Ishikawa (cell line): ENCODE measurements around the gene RNU7-1.

Experiments
- CEBPB ChIP-seq: IDR thresholded peaks from 2 replicates; pipeline ENCODE4 v1.6.1; 2012
- CREB1 ChIP-seq: IDR thresholded peaks from 2 replicates; pipeline ENCODE4 v1.6.1; 2012; ENCODE audit warnings: low read depth
- EGR1 ChIP-seq: IDR thresholded peaks from 2 replicates; pipeline ENCODE4 v1.6.1; 2012
- EP300 ChIP-seq: IDR thresholded peaks from 2 replicates; pipeline ENCODE4 v1.6.1; 2012; ENCODE audit warnings: borderline replicate concordance
- FOXM1 ChIP-seq: IDR thresholded peaks from 2 replicates; pipeline ENCODE4 v1.6.1; 2012; ENCODE audit warnings: low read depth, borderline replicate concordance
- NFIC ChIP-seq: IDR thresholded peaks from 2 replicates; pipeline ENCODE4 v1.6.1; 2012
- RAD21 ChIP-seq: IDR thresholded peaks from 2 replicates; pipeline ENCODE4 v1.6.1; 2012; ENCODE audit warnings: low read depth
- TAF1 ChIP-seq: IDR thresholded peaks from 2 replicates; pipeline ENCODE4 v1.6.1; 2012; ENCODE audit warnings: low read depth, mild to moderate bottlenecking
- TCF12 ChIP-seq: IDR thresholded peaks from 2 replicates; pipeline ENCODE4 v1.6.1; 2012; ENCODE audit warnings: low read depth
- TEAD4 ChIP-seq: IDR thresholded peaks from 2 replicates; pipeline ENCODE4 v1.6.1; 2012
- YY1 ChIP-seq: IDR thresholded peaks from 2 replicates; pipeline ENCODE4 v1.6.1; 2012; ENCODE audit warnings: low read depth
- ZBTB7A ChIP-seq: IDR thresholded peaks from 2 replicates; pipeline ENCODE4 v1.6.1; 2012; ENCODE audit warnings: low read depth
- TF ChIP-seq, protein P1 (sequence below): IDR thresholded peaks from 2 replicates; pipeline ENCODE4 v1.6.1; 2012
- TF ChIP-seq, protein P2 (sequence below): IDR thresholded peaks from 2 replicates; pipeline ENCODE4 v1.6.1; 2012
- TF ChIP-seq, protein P3 (sequence below): IDR thresholded peaks from 2 replicates; pipeline ENCODE4 v1.6.1; 2012; ENCODE audit warnings: low read depth, mild to moderate bottlenecking

Gene RNU7-1

DNA sequence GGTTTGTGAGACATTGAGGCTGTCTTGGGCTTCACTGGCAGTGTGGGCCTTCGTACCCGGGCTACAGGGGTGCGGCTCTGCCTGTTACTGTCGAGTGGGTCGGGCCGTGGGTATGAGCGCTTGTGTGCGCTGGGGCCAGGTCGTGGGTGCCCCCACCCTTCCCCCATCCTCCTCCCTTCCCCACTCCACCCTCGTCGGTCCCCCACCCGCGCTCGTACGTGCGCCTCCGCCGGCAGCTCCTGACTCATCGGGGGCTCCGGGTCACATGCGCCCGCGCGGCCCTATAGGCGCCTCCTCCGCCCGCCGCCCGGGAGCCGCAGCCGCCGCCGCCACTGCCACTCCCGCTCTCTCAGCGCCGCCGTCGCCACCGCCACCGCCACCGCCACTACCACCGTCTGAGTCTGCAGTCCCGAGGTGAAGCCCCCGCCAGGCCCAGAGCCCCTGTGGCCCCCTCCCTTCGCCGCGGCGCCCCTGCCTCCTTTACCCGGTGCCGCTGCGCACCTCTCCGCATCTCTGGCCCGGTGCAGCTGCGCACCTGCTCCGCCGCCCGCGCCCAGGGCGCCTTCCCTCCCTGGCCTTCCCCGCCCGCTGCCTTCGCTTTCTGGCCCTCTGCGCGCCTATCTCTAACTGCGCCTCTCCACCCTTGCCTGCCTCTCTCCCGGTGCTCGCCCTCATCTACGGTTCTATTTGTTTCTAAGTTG, 29.2 kb upstream of the RNU7-1 start, which contains the start of gene ENO2:
TSS of gene ENO2 (plus strand) at position 335 of the 701 bp plus-strand sequence. CDS start 1,253 bp downstream, outside the sequence.
- TF ChIP-seq, protein P1, sequence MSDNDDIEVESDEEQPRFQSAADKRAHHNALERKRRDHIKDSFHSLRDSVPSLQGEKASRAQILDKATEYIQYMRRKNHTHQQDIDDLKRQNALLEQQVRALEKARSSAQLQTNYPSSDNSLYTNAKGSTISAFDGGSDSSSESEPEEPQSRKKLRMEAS, result peak; percentile 68; the same call in 1 of the 2 replicates
- TF ChIP-seq ZBTB7A, result peak; percentile 92
- TF ChIP-seq, protein P2, sequence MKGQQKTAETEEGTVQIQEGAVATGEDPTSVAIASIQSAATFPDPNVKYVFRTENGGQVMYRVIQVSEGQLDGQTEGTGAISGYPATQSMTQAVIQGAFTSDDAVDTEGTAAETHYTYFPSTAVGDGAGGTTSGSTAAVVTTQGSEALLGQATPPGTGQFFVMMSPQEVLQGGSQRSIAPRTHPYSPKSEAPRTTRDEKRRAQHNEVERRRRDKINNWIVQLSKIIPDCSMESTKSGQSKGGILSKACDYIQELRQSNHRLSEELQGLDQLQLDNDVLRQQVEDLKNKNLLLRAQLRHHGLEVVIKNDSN, result peak; percentile 91
- TF ChIP-seq CREB1, result no peak
- no peak for TF ChIP-seq YY1

DNA sequence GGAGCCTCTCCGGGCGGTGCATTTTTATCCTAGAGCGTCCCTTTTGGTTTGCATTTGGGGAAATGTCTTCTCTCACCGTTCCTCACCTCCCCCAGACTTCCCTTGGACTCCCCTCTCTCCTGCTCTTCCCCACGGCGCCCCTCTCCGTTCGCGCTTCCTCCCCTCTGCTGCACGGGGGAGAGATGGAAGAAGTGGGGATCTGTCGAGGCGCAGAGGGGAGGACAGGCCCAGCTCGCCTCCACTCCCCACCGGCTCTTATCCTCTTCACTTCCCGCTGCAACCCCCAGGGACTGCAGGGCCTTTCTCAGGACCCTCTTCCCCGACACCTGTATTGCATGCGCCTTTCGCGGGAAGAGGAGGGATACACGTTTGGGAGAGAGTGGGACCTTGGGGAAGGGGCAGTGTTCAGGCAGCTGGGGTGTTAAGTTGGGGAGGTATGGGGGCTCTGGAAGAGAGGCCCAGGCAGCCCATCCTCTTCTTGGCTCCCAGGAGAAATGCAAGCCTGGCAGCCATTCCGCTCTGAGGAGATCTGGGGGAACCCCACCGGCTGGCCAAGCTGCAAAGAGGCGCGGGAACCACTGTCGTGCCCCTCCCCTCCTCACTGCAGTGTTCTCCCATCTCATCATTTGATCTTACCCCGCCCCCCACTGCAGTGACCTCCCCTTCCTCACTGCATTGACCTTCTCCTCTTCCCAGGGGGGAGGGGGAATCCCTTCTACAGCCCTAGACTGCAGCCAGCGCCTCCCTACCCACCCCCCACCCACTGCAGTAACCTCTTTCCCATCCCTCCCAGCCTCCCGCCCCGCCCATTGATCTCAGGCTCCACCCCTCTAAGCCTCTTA, 28.4 kb upstream of the RNU7-1 start:
- TF ChIP-seq CEBPB (no peak), NFIC (no peak), ZBTB7A (no peak), TCF12 (no peak), EGR1 (no peak), RAD21 (no peak), TAF1 (no peak), YY1 (no peak), CREB1 (no peak), TEAD4 (no peak), FOXM1 (no peak), EP300 (no peak)
- TF ChIP-seq, protein P2, result no peak
- TF ChIP-seq, protein P1, result no peak
- TF ChIP-seq, protein P3, sequence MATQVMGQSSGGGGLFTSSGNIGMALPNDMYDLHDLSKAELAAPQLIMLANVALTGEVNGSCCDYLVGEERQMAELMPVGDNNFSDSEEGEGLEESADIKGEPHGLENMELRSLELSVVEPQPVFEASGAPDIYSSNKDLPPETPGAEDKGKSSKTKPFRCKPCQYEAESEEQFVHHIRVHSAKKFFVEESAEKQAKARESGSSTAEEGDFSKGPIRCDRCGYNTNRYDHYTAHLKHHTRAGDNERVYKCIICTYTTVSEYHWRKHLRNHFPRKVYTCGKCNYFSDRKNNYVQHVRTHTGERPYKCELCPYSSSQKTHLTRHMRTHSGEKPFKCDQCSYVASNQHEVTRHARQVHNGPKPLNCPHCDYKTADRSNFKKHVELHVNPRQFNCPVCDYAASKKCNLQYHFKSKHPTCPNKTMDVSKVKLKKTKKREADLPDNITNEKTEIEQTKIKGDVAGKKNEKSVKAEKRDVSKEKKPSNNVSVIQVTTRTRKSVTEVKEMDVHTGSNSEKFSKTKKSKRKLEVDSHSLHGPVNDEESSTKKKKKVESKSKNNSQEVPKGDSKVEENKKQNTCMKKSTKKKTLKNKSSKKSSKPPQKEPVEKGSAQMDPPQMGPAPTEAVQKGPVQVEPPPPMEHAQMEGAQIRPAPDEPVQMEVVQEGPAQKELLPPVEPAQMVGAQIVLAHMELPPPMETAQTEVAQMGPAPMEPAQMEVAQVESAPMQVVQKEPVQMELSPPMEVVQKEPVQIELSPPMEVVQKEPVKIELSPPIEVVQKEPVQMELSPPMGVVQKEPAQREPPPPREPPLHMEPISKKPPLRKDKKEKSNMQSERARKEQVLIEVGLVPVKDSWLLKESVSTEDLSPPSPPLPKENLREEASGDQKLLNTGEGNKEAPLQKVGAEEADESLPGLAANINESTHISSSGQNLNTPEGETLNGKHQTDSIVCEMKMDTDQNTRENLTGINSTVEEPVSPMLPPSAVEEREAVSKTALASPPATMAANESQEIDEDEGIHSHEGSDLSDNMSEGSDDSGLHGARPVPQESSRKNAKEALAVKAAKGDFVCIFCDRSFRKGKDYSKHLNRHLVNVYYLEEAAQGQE, result no peak

DNA sequence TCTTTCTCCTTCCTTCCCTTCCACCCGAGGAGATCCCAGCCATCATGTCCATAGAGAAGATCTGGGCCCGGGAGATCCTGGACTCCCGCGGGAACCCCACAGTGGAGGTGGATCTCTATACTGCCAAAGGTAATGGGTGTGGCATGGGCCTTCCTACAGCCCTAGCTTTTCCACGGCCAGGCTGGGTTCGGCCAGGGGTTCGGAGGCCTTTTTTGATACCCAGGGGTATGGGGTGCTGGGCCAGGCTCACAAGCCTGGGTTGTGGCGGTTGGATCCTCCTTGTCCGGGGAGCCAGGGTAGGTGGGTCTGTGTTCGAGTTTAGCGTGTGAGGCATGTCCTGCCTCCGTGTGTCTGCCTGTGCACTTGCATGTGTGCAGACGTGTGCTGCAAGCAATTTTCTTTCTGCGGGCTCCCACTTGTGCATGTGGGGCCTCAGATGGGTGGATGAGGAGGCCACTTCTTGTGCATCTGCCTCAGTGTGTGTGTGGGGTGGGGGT, 27.8 kb upstream of the RNU7-1 start:
- TF ChIP-seq, protein P1, result no peak
- TF ChIP-seq CEBPB (no peak), ZBTB7A (no peak), YY1 (no peak), CREB1 (no peak), TAF1 (no peak), TEAD4 (no peak), TCF12 (no peak), NFIC (no peak)
- TF ChIP-seq, protein P3, result no peak

DNA sequence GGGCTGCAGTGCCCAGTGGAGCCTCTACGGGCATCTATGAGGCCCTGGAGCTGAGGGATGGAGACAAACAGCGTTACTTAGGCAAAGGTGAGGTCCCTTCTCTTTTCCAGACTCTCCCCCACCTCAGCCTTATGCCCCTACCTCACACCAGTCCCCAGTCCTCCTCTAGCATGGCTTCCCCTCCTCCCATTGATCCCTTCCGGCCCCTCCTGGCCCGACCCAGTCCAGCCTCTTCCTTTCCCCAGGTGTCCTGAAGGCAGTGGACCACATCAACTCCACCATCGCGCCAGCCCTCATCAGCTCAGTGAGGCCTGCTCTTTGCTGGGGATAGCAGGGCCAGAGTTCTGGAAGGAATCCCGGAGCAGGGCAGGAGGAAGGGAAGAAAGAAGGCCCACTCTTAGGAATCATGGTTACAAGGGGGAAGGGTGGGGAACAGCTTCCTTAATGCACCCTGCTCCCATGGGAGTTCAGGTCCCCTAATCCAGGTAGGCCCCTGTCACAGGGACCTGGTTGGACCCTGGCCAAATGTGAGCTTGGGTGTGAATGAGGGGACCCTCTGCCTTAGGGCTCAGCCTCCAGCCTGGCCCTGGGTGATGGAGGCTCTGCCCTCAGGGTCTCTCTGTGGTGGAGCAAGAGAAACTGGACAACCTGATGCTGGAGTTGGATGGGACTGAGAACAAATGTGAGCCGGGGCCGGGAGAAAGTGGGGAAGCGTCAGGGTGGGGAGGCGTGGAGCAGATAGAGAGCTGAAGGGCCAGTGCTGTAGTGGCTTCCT, 27.0 kb upstream of the RNU7-1 start:
- TF ChIP-seq TAF1, result no peak
- no peak for TF ChIP-seq RAD21
- no peak for TF ChIP-seq TCF12
